ENCODE results near the gene PPIL4.

DNA sequence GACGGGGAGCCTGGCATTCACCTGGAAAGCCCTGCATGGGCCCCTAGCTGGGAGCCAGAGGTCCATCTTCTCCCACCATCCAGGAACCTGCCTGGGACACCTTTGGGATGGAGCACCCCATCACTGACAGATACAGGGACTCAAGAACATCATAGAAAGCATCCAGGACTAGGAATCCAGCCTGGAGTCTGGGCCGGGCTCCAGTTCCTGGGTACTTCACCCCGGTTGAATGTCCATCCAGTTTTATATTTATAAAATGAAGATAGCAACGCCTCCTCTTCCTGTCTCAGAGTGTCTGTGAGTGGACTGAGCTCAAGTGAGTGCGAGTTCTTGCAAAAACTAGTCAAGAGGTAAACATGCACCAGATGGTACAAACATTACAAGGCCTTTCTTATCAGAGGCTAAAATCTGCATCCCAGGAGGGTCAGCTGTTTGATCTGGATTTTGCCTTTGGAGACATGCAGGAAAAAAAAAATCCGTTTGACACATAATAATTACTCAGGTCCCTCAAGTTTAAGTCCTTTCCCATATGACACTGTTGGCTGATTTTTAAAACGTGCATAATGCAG is 88.4 kb downstream of the PPIL4 start:
- TF ChIP-seq POLR2A (IDR thresholded peaks at IDR 0.05), result no peak
- TF ChIP-seq, protein P1, sequence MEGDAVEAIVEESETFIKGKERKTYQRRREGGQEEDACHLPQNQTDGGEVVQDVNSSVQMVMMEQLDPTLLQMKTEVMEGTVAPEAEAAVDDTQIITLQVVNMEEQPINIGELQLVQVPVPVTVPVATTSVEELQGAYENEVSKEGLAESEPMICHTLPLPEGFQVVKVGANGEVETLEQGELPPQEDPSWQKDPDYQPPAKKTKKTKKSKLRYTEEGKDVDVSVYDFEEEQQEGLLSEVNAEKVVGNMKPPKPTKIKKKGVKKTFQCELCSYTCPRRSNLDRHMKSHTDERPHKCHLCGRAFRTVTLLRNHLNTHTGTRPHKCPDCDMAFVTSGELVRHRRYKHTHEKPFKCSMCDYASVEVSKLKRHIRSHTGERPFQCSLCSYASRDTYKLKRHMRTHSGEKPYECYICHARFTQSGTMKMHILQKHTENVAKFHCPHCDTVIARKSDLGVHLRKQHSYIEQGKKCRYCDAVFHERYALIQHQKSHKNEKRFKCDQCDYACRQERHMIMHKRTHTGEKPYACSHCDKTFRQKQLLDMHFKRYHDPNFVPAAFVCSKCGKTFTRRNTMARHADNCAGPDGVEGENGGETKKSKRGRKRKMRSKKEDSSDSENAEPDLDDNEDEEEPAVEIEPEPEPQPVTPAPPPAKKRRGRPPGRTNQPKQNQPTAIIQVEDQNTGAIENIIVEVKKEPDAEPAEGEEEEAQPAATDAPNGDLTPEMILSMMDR (IDR thresholded peaks at IDR 0.05), result no peak
